Smooth muscle cell (in vitro differentiated cells): Measurements from ENCODE around the gene MSI2. TPM values are rescaled to one million over a fixed set of nuclear protein-coding genes. Genes with fewer than 3 reads are reported as not detected.

Experiments used
- DNase-seq: peaks from one replicate; lab custom pipeline; 2025; ENCODE audit not compliant: unreplicated experiment; lab: John Stamatoyannopoulos, UW
- H2AFZ ChIP-seq: fragments of 200-600 bp; sonication (generic); 2 replicates; pipeline ENCODE4 v1.6.0; 2016; ENCODE audit warnings: antibody characterized with exemption, low read depth, mild to moderate bottlenecking
- H3F3A ChIP-seq: fragments of 200-600 bp; sonication (generic); 2 replicates; pipeline ENCODE4 v1.6.0; 2017; ENCODE audit warnings: antibody characterized with exemption, low read depth
- H3K27ac ChIP-seq: fragments of 200-600 bp; sonication (generic); 2 replicates; pipeline ENCODE4 v1.5.1; 2016; ENCODE audit warnings: low read depth, mild to moderate bottlenecking
- H3K27me3 ChIP-seq: fragments of 200-600 bp; sonication (generic); 2 replicates; pipeline ENCODE4 v1.6.1; 2016; ENCODE audit warnings: low read depth, mild to moderate bottlenecking
- H3K36me3 ChIP-seq: fragments of 200-600 bp; sonication (generic); 2 replicates; pipeline ENCODE4 v1.5.1; 2016; ENCODE audit warnings: low read depth
- H3K4me1 ChIP-seq: fragments of 200-600 bp; sonication (generic); 2 replicates; pipeline ENCODE4 v1.5.1; 2016; ENCODE audit warnings: low read depth
- H3K4me2 ChIP-seq: fragments of 200-600 bp; sonication (generic); 2 replicates; pipeline ENCODE4 v1.6.0; 2016; ENCODE audit warnings: mild to moderate bottlenecking
- H3K4me3 ChIP-seq: fragments of 200-600 bp; sonication (generic); 2 replicates; pipeline ENCODE4 v1.5.1; 2016; ENCODE audit warnings: mild to moderate bottlenecking
- H3K79me2 ChIP-seq: fragments of 200-600 bp; sonication (generic); 2 replicates; pipeline ENCODE4 v1.6.0; 2016; ENCODE audit warnings: low read depth, mild to moderate bottlenecking
- H3K9ac ChIP-seq: fragments of 200-600 bp; sonication (generic); 2 replicates; pipeline ENCODE4 v1.6.0; 2016; ENCODE audit warnings: low read depth
- H3K9me3 ChIP-seq: fragments of 200-600 bp; sonication (generic); replicated peaks from 2 replicates; pipeline ENCODE4 v1.5.1; 2016; ENCODE audit warnings: low read depth
- H4K20me1 ChIP-seq: fragments of 200-600 bp; sonication (generic); 2 replicates; pipeline ENCODE4 v1.6.0; 2016; ENCODE audit warnings: low read depth
- CTCF ChIP-seq: fragments of 200-600 bp; sonication (generic); IDR thresholded peaks from 2 replicates; pipeline ENCODE4 v1.5.1; 2017; ENCODE audit warnings: borderline replicate concordance, mild to moderate bottlenecking, antibody characterized with exemption; ENCODE audit not compliant: insufficient read depth, poor library complexity, severe bottlenecking
- WGBS: methylation state at CpG from one replicate; pipeline ENCODE4 v1.1.7; 2016; ENCODE audit warnings: low lambda C conversion rate; 5-methylcytosine and 5-hydroxymethylcytosine counted together
- polyA plus RNA-seq: library from polyadenylated mRNA; unstranded; fragments of >200 nt; fragmentation: Nextera tagmentation; extraction: Ambion mirVana; gene quantifications from 2 replicates; pipeline ENCODE4 v1.2.1, GENCODE V29; 2016
- total RNA-seq: library from RNA; depleted of rRNA; stranded (reverse); fragments of >200 nt; gene quantifications from 2 replicates; pipeline ENCODE4 v1.2.3, GENCODE V29; 2014

Gene MSI2
- total and polyA plus RNA-seq, 2 experiments from 2014 or later = 5.7 to 36.5 TPM

GRCh38 chr17:57370037-57370581 lies 113.8 kb downstream of the MSI2 start:
- Histone ChIP-seq H3F3A (peaks cover 18% of the 10 kb centered on the region), H4K20me1 (no peaks in the 10 kb centered on the region), H3K27me3 (no peaks in the 10 kb centered on the region), H3K9me3 (no peaks in the 10 kb centered on the region), H2AFZ (no peak overlapping the region), H3K4me3 (no peak overlapping the region), H3K4me2 (peak overlapping the region; percentile 51), H3K79me2 (peaks cover 10% of the 10 kb centered on the region), H3K27ac (peak overlapping the region; percentile 87), H3K36me3 (no peaks in the 10 kb centered on the region), H3K4me1 (peaks cover 20% of the 10 kb centered on the region), H3K9ac (peak overlapping the region; percentile 64)
- WGBS = 22% methylated on average over 6 of the region's 6 CpGs
- DNase-seq = no peak
- no peak for TF ChIP-seq CTCF

- Histone ChIP-seq H3K4me1 (peaks cover 19% of the 10 kb centered on the region), H3K79me2 (peaks cover 7% of the 10 kb centered on the region), H3K27me3 (no peaks in the 10 kb centered on the region), H3K4me3 (no peak overlapping the region), H2AFZ (no peak overlapping the region), H3F3A (peaks cover 18% of the 10 kb centered on the region), H3K9me3 (no peaks in the 10 kb centered on the region), H3K27ac (peak overlapping the region; percentile 87), H3K4me2 (peak overlapping the region; percentile 41), H3K36me3 (no peaks in the 10 kb centered on the region), H3K9ac (no peak overlapping the region), H4K20me1 (no peaks in the 10 kb centered on the region)
- no peak for TF ChIP-seq CTCF
- WGBS = 84% methylated on average over 4 of the region's 4 CpGs
- no peak for DNase-seq
Measured at GRCh38 chr17:57370619-57371018, 114.3 kb downstream of the MSI2 start.

- H4K20me1 ChIP-seq = no peaks in the 10 kb centered on the region
- H3K4me3 ChIP-seq = no peak overlapping the region
- no peak overlapping the region for H2AFZ ChIP-seq
- peaks cover 19% of the 10 kb centered on the region for H3K4me1 ChIP-seq
- no peak for TF ChIP-seq CTCF
- 34% methylated on average over 3 of the region's 3 CpGs for WGBS
- H3F3A ChIP-seq = peaks cover 18% of the 10 kb centered on the region
- no peak overlapping the region for H3K9ac ChIP-seq
- H3K4me2 ChIP-seq = no peak overlapping the region
- no peaks in the 10 kb centered on the region for H3K36me3 ChIP-seq
- no peaks in the 10 kb centered on the region for H3K9me3 ChIP-seq
- peaks cover 9% of the 10 kb centered on the region for H3K79me2 ChIP-seq
- H3K27ac ChIP-seq = peak overlapping the region; percentile 13
- no peak for DNase-seq
- H3K27me3 ChIP-seq = no peaks in the 10 kb centered on the region
Measured at GRCh38 chr17:57372156-57372555, 115.8 kb downstream of the MSI2 start.

- Histone ChIP-seq H4K20me1 (no peaks in the 10 kb centered on the region), H3K4me1 (peaks cover 19% of the 10 kb centered on the region), H3F3A (peaks cover 18% of the 10 kb centered on the region), H3K36me3 (no peaks in the 10 kb centered on the region), H3K9me3 (no peaks in the 10 kb centered on the region), H3K79me2 (peaks cover 12% of the 10 kb centered on the region), H3K27me3 (no peaks in the 10 kb centered on the region), H2AFZ (no peak overlapping the region), H3K4me2 (no peak overlapping the region), H3K9ac (no peak overlapping the region), H3K27ac (no peak overlapping the region), H3K4me3 (no peak overlapping the region)
- DNase-seq = no peak
- WGBS = 94% methylated on average over 4 of the region's 4 CpGs
- TF ChIP-seq CTCF = no peak
Measured at GRCh38 chr17:57373048-57373447, 116.7 kb downstream of the MSI2 start.
